Panc1 (cell line): ENCODE measurements around the gene AFF3. TPM values are rescaled to one million over a fixed set of nuclear protein-coding genes. Genes with fewer than 3 reads are reported as not detected.

Experiments
- ATAC-seq: fragments of 200-7000 bp; cut with Tn5 transposase; 2 replicates; pipeline ENCODE4 v1.9.1; 2020; ENCODE audit warnings: mild to moderate bottlenecking, moderate library complexity
- BruUV-seq: library from RNA; stranded (reverse); fragments of 400-500 nt; replicated peaks from 2 replicates; lab custom pipeline; 2021; lab: Mats Ljungman, UMichigan
- CTCF ChIA-PET: fragments of 300-600 bp; sonication (Branson Sonifier 250); formaldehyde crosslinking; loops from one replicate; lab custom pipeline; 2022; ENCODE audit warnings: antibody characterized with exemption; lab: Charles Lee
- POLR2A ChIA-PET: fragments of 300-600 bp; sonication (Branson Sonifier 250); formaldehyde crosslinking; loops from one replicate; lab custom pipeline; 2022; ENCODE audit warnings: antibody characterized with exemption; lab: Charles Lee
- DNase-seq: peaks from one replicate; pipeline ENCODE4 v3.0.0-alpha.2; 2010; ENCODE audit warnings: low read depth, low spot score
- H3K27ac ChIP-seq: 2 replicates; pipeline ENCODE4 v1.5.1; 2011; ENCODE audit warnings: mild to moderate bottlenecking, low read length, inconsistent platforms
- H3K27me3 ChIP-seq: fragments of 200-500 bp; sonication (Bioruptor generic); 2 replicates; pipeline ENCODE4 v1.6.0; 2014; ENCODE audit warnings: low read length, inconsistent platforms; ENCODE audit not compliant: control insufficient read depth, insufficient read depth
- H3K36me3 ChIP-seq: fragments of 200-500 bp; sonication (Bioruptor generic); 2 replicates; pipeline ENCODE4 v1.5.1; 2014; ENCODE audit warnings: inconsistent platforms, mild to moderate bottlenecking, low read length, moderate library complexity; ENCODE audit not compliant: control insufficient read depth, insufficient read depth
- H3K4me1 ChIP-seq: 2 replicates; pipeline ENCODE4 v1.5.1; 2011; ENCODE audit warnings: inconsistent platforms, mild to moderate bottlenecking, low read length, moderate library complexity; ENCODE audit not compliant: control insufficient read depth, insufficient read depth
- H3K4me3 ChIP-seq, 2 experiments: 2 replicates each; pipeline ENCODE4 v1.5.1; 2011 to 2012; ENCODE audit warnings: low read depth in 2 of 2, low read length in 2 of 2, mild to moderate bottlenecking in 2 of 2, inconsistent platforms in 1 of 2, moderate library complexity in 1 of 2
- H3K9me3 ChIP-seq: fragments of 200-500 bp; sonication (Bioruptor generic); 2 replicates; pipeline ENCODE4 v1.5.1; 2014; ENCODE audit warnings: low read depth, mild to moderate bottlenecking, inconsistent platforms, low read length, moderate library complexity; ENCODE audit not compliant: control insufficient read depth, insufficient read depth
- CTCF ChIP-seq: fragments of 450-650 bp; IDR thresholded peaks from 2 replicates; pipeline ENCODE4 v1.5.1; 2017; ENCODE audit warnings: mild to moderate bottlenecking
- POLR2AphosphoS5 ChIP-seq: IDR thresholded peaks from 2 replicates; pipeline ENCODE4 v1.6.1; 2012; ENCODE audit warnings: mild to moderate bottlenecking, low read depth, low read length, moderate library complexity
- REST ChIP-seq, 2 experiments: IDR thresholded peaks; 2 replicates each; pipeline ENCODE4 v1.6.1; 2011 to 2012; ENCODE audit warnings: low read depth in 2 of 2, control low read depth in 1 of 2, low read length in 1 of 2, mild to moderate bottlenecking in 1 of 2, moderate library complexity in 1 of 2; ENCODE audit not compliant: insufficient read depth in 1 of 2
- SIN3A ChIP-seq: IDR thresholded peaks from 2 replicates; pipeline ENCODE4 v1.6.1; 2012; ENCODE audit warnings: low read depth, mild to moderate bottlenecking, low read length, moderate library complexity, borderline replicate concordance; ENCODE audit not compliant: insufficient read depth
- TCF7L2 ChIP-seq: IDR thresholded peaks from 2 replicates; pipeline ENCODE4 v1.6.1; 2011; ENCODE audit warnings: mild to moderate bottlenecking, low read depth, low read length, inconsistent platforms
- in situ Hi-C: cut with HindIII; loops from 2 replicates; pipeline ENCODE4 v1.10.0; 2016; ENCODE audit warnings: low sequenced_read_pairs, low pct_unique_long_range_greater_than_20kb
- intact Hi-C: fragments of 100-400 bp; cut with micrococcal nuclease; formaldehyde crosslinking; loops from one replicate; pipeline ENCODE4 v1.10.0; 2022; ENCODE audit not compliant: unreplicated experiment
- total RNA-seq: library from RNA; stranded (reverse); gene quantifications from one replicate; pipeline ENCODE4 v1.2.1, GENCODE V29; 2021; ENCODE audit not compliant: unreplicated experiment

The AFF3 gene
- total RNA-seq, 1 experiment from 2014 or later, result 2.2 TPM

- H3K27ac ChIP-seq, result no peak overlapping the region
- H3K4me1 ChIP-seq, result no peaks in the 10 kb centered on the region
- ATAC-seq (peak; percentile 80), DNase-seq (no peak)
- POLR2A ChIA-PET, result no interaction called here
- no TSS peak for BruUV-seq
- peaks cover 2% of the 10 kb centered on the region for H3K27me3 ChIP-seq
- intact Hi-C loops (no loop called here), in situ Hi-C loops (no loop called here)
- H3K9me3 ChIP-seq, result no peaks in the 10 kb centered on the region
- no peaks in the 10 kb centered on the region for H3K36me3 ChIP-seq
- no peak overlapping the region for H3K4me3 ChIP-seq
- TF ChIP-seq TCF7L2 (no peak), REST (IDR thresholded peaks at IDR 0.05; ENCODE audit: insufficient read depth in 1 of 2, low read depth in 2 of 2, low read length in 1 of 2) (no peak), POLR2AphosphoS5 (no peak), CTCF (no peak), SIN3A (no peak)
- CTCF ChIA-PET, result no interaction called here
Observed at GRCh38 chr2:99850084-99850710, 292.2 kb downstream of the AFF3 start.

GRCh38 chr2:99846462-99847107, 295.8 kb downstream of the AFF3 start:
- POLR2A ChIA-PET, result no interaction called here
- Histone ChIP-seq H3K4me1 (no peaks in the 10 kb centered on the region), H3K36me3 (no peaks in the 10 kb centered on the region), H3K27ac (no peak overlapping the region), H3K9me3 (no peaks in the 10 kb centered on the region), H3K27me3 (peaks cover 4% of the 10 kb centered on the region), H3K4me3 (no peak overlapping the region)
- intact Hi-C loops, result no loop called here
- in situ Hi-C loops, result no loop called here
- no peak for TF ChIP-seq POLR2AphosphoS5
- no peak for TF ChIP-seq TCF7L2
- no peak for TF ChIP-seq CTCF
- TF ChIP-seq SIN3A, result no peak
- no peak for TF ChIP-seq REST (IDR thresholded peaks at IDR 0.05; ENCODE audit: insufficient read depth in 1 of 2, low read depth in 2 of 2, low read length in 1 of 2)
- BruUV-seq, result no TSS peak
- ATAC-seq (no peak), DNase-seq (no peak)
- CTCF ChIA-PET, result no interaction called here
